IMR-90 (cell line): ENCODE measurements around the gene SLC17A3. TPM values are rescaled to one million over a fixed set of nuclear protein-coding genes. Genes with fewer than 3 reads are reported as not detected.

ENCODE experiments used
- ATAC-seq: fragments of 200-7000 bp; cut with Tn5 transposase; 2 replicates; pipeline ENCODE4 v1.9.1; 2020; ENCODE audit warnings: low read depth, mild to moderate bottlenecking, moderate library complexity
- BruUV-seq: library from RNA; stranded (reverse); fragments of 400-500 nt; replicated peaks from 2 replicates; lab custom pipeline; 2021; lab: Mats Ljungman, UMichigan
- CTCF ChIA-PET: fragments of 300-600 bp; formaldehyde crosslinking; extraction: SDS; loops from one replicate; lab custom pipeline; 2021; ENCODE audit warnings: antibody characterized with exemption; lab: Yijun Ruan, JAX
- POLR2A ChIA-PET: fragments of 300-600 bp; sonication (Branson Sonifier 250); formaldehyde crosslinking; loops from one replicate; lab custom pipeline; 2022; ENCODE audit warnings: antibody characterized with exemption; ENCODE audit not compliant: unreplicated experiment; lab: Charles Lee
- DNase-seq: peaks from one replicate; pipeline ENCODE4 v3.0.0; 2013
- H2AFZ ChIP-seq: replicated peaks from 2 replicates; pipeline ENCODE3; 2013; ENCODE audit warnings: low read length, mild to moderate bottlenecking; ENCODE audit not compliant: poor library complexity
- H2AK5ac ChIP-seq: 2 replicates; pipeline ENCODE4 v1.6.1; 2013; ENCODE audit warnings: low read depth, low read length, inconsistent platforms
- H2AK9ac ChIP-seq: replicated peaks from 2 replicates; pipeline ENCODE3; 2013; ENCODE audit warnings: mild to moderate bottlenecking, low read depth, low read length, moderate library complexity; ENCODE audit not compliant: poor library complexity
- H2BK120ac ChIP-seq: 2 replicates; pipeline ENCODE4 v1.6.1; 2013; ENCODE audit warnings: low read depth, low read length, inconsistent platforms
- H2BK15ac ChIP-seq: 3 replicates; pipeline ENCODE4 v1.6.1; 2013; ENCODE audit warnings: low read depth, low read length, inconsistent platforms
- H2BK20ac ChIP-seq: 2 replicates; pipeline ENCODE4 v1.6.1; 2013; ENCODE audit warnings: low read depth, mild to moderate bottlenecking, inconsistent platforms, low read length, moderate library complexity
- H2BK5ac ChIP-seq: 2 replicates; pipeline ENCODE4 v1.6.1; 2013; ENCODE audit warnings: mild to moderate bottlenecking, low read depth, low read length, inconsistent platforms; ENCODE audit not compliant: poor library complexity, severe bottlenecking
- H3K14ac ChIP-seq: replicated peaks from 2 replicates; pipeline ENCODE4 v1.6.1; 2013; ENCODE audit warnings: low read depth, low read length, inconsistent platforms
- H3K18ac ChIP-seq: 2 replicates; pipeline ENCODE4 v1.6.1; 2013; ENCODE audit warnings: low read depth, low read length, control low read depth
- H3K23ac ChIP-seq: 2 replicates; pipeline ENCODE4 v1.6.1; 2013; ENCODE audit warnings: low read depth, low read length, inconsistent platforms
- H3K27ac ChIP-seq: 2 replicates; pipeline ENCODE4 v1.5.1; 2013; ENCODE audit warnings: mild to moderate bottlenecking, control low read depth, low read length; ENCODE audit not compliant: insufficient read depth
- H3K27me3 ChIP-seq: 2 replicates; pipeline ENCODE4 v1.6.1; 2013; ENCODE audit warnings: low read length; ENCODE audit not compliant: control insufficient read depth, insufficient read depth
- H3K36me3 ChIP-seq: 2 replicates; pipeline ENCODE4 v1.6.1; 2013; ENCODE audit warnings: low read length, mixed read lengths; ENCODE audit not compliant: control insufficient read depth, insufficient read depth
- H3K4ac ChIP-seq: 2 replicates; pipeline ENCODE4 v1.6.1; 2013; ENCODE audit warnings: low read depth, low read length, inconsistent platforms
- H3K4me1 ChIP-seq: 2 replicates; pipeline ENCODE4 v1.6.1; 2013; ENCODE audit warnings: low read length, mixed read lengths; ENCODE audit not compliant: control insufficient read depth, insufficient read depth
- H3K4me2 ChIP-seq: 2 replicates; pipeline ENCODE4 v1.6.1; 2013; ENCODE audit warnings: low read depth, mild to moderate bottlenecking, control low read depth, low read length, moderate library complexity
- H3K4me3 ChIP-seq: 2 replicates; pipeline ENCODE4 v1.5.1; 2013; ENCODE audit warnings: low read depth, mild to moderate bottlenecking, control low read depth, low read length, moderate library complexity; ENCODE audit not compliant: insufficient read depth
- H3K56ac ChIP-seq: 2 replicates; pipeline ENCODE4 v1.6.1; 2013; ENCODE audit warnings: low read length, inconsistent platforms; ENCODE audit not compliant: insufficient read depth; ENCODE audit errors: extremely low read depth
- H3K79me1 ChIP-seq, 2 experiments: 2 replicates each; pipeline ENCODE4 v1.6.1; 2013; ENCODE audit warnings: low read length in 2 of 2, inconsistent platforms in 1 of 2, low read depth in 1 of 2
- H3K9ac ChIP-seq: 2 replicates; pipeline ENCODE4 v1.6.1; 2013; ENCODE audit warnings: low read depth, low read length, control low read depth
- H3K9me1 ChIP-seq: 2 replicates; pipeline ENCODE4 v1.6.1; 2013; ENCODE audit warnings: low read length, inconsistent platforms; ENCODE audit not compliant: insufficient read depth
- H3K9me3 ChIP-seq: 2 replicates; pipeline ENCODE4 v1.6.1; 2013; ENCODE audit warnings: low read length; ENCODE audit not compliant: control insufficient read depth, insufficient read depth
- H4K20me1 ChIP-seq: 2 replicates; pipeline ENCODE4 v1.6.1; 2013; ENCODE audit warnings: low read length, inconsistent platforms; ENCODE audit not compliant: insufficient read depth
- H4K5ac ChIP-seq: 2 replicates; pipeline ENCODE4 v1.6.1; 2013; ENCODE audit warnings: mild to moderate bottlenecking, low read depth, low read length, control low read depth
- H4K8ac ChIP-seq, 2 experiments: 2 replicates each; pipeline ENCODE4 v1.6.1; 2013; ENCODE audit warnings: low read depth in 2 of 2, low read length in 2 of 2, control low read depth in 1 of 2, inconsistent platforms in 1 of 2
- H4K91ac ChIP-seq: 2 replicates; pipeline ENCODE4 v1.6.1; 2013; ENCODE audit warnings: low read depth, low read length, inconsistent platforms; ENCODE audit not compliant: insufficient read depth
- BHLHE40 ChIP-seq: fragments of 150-350 bp; IDR thresholded peaks from 2 replicates; pipeline ENCODE4 v1.6.1; 2016; ENCODE audit warnings: mild to moderate bottlenecking, low read depth, low read length
- CEBPB ChIP-seq: IDR thresholded peaks from 2 replicates; pipeline ENCODE4 v1.6.1; 2012; ENCODE audit warnings: low read depth, low read length, improper control_type of control experiment
- CHD1 ChIP-seq: IDR thresholded peaks from 2 replicates; pipeline ENCODE4 v1.6.1; 2012; ENCODE audit warnings: low read depth, low read length, improper control_type of control experiment
- FOS ChIP-seq: fragments of 150-350 bp; IDR thresholded peaks from 2 replicates; pipeline ENCODE4 v1.6.1; 2016; ENCODE audit warnings: low read depth, low read length
- MAFK ChIP-seq: IDR thresholded peaks from 2 replicates; pipeline ENCODE4 v1.6.1; 2012; ENCODE audit warnings: low read depth, low read length, improper control_type of control experiment
- MAZ ChIP-seq: IDR thresholded peaks from 2 replicates; pipeline ENCODE4 v1.6.1; 2012; ENCODE audit warnings: low read depth, mild to moderate bottlenecking, low read length, improper control_type of control experiment, moderate library complexity, borderline replicate concordance
- MXI1 ChIP-seq: IDR thresholded peaks from 2 replicates; pipeline ENCODE4 v1.6.1; 2012; ENCODE audit warnings: low read depth, mild to moderate bottlenecking, low read length, moderate library complexity, borderline replicate concordance
- NFE2L2 ChIP-seq: fragments of 150-350 bp; IDR thresholded peaks from 2 replicates; pipeline ENCODE4 v1.6.1; 2016; ENCODE audit warnings: low read depth, mild to moderate bottlenecking, low read length
- POLR2A ChIP-seq: IDR thresholded peaks from 2 replicates; pipeline ENCODE4 v1.6.1; 2012; ENCODE audit warnings: mild to moderate bottlenecking, low read depth, low read length
- RAD21 ChIP-seq: IDR thresholded peaks from 2 replicates; pipeline ENCODE4 v1.6.1; 2012; ENCODE audit warnings: low read length, improper control_type of control experiment
- RCOR1 ChIP-seq: IDR thresholded peaks from 2 replicates; pipeline ENCODE4 v1.6.1; 2012; ENCODE audit warnings: mild to moderate bottlenecking, low read length, improper control_type of control experiment; ENCODE audit not compliant: insufficient replicate concordance
- RFX5 ChIP-seq: IDR thresholded peaks from 2 replicates; pipeline ENCODE4 v1.8.0; 2012; ENCODE audit warnings: low read depth, mild to moderate bottlenecking, low read length, moderate library complexity
- SMC3 ChIP-seq: fragments of 150-350 bp; IDR thresholded peaks from 2 replicates; pipeline ENCODE4 v1.6.1; 2016; ENCODE audit warnings: low read depth, mild to moderate bottlenecking, antibody characterized with exemption, low read length, moderate library complexity
- WGBS, 2 experiments: methylation state at CpG; one replicate each; pipeline versions ENCODE4 v1.1.5 to v1.1.7; 2013; ENCODE audit warnings: missing lambda C conversion rate in 2 of 2; ENCODE audit not compliant: insufficient read length in 1 of 2; ENCODE audit errors: extremely low coverage in 2 of 2; 5-methylcytosine and 5-hydroxymethylcytosine counted together
- dilution Hi-C: fragments of 300-500 bp; cut with HindIII; formaldehyde crosslinking; loops from one replicate; pipeline ENCODE4 v1.14.3; 2018; ENCODE audit warnings: low sequenced_read_pairs; ENCODE audit not compliant: unreplicated experiment
- in situ Hi-C: fragments of 300-500 bp; cut with MboI; formaldehyde crosslinking; loops from 3 replicates; pipeline ENCODE4 v1.14.3; 2019; ENCODE audit warnings: low sequenced_read_pairs, inconsistent platforms, mixed read lengths
- intact Hi-C: fragments of 100-400 bp; cut with micrococcal nuclease; formaldehyde crosslinking; loops from 2 replicates; pipeline ENCODE4 v1.10.0; 2022
- polyA plus RNA-seq, 3 experiments: library from polyadenylated mRNA; depleted of rRNA; stranded (reverse); fragments of >200 nt; gene quantifications; 2 replicates each; pipeline ENCODE4 v1.2.3, GENCODE V29; 2012; ENCODE audit warnings: low replicate concordance in 1 of 3
- total RNA-seq: library from RNA; depleted of rRNA; stranded (reverse); fragments of >200 nt; gene quantifications from 2 replicates; pipeline ENCODE4 v1.2.3, GENCODE V29; 2012
- TF ChIP-seq, protein P1 (sequence below): fragments of 150-350 bp; IDR thresholded peaks from 2 replicates; pipeline ENCODE4 v1.6.1; 2016; ENCODE audit warnings: low read depth, mild to moderate bottlenecking, low read length, moderate library complexity, borderline replicate concordance
- TF ChIP-seq, protein P2 (sequence below): conservative IDR thresholded peaks from 2 replicates; pipeline ENCODE4 v1.5.1; 2012; ENCODE audit warnings: mild to moderate bottlenecking, low read depth, low read length, improper control_type of control experiment
- TF ChIP-seq, protein P3 (sequence below): fragments of 150-350 bp; IDR thresholded peaks from 2 replicates; pipeline ENCODE4 v1.6.1; 2017; ENCODE audit warnings: mild to moderate bottlenecking, antibody characterized with exemption, low read length, low read depth

SLC17A3 gene
- total and polyA plus RNA-seq, 2 of the 4 experiments (the other 2 are of a cell fraction): not detected

DNA sequence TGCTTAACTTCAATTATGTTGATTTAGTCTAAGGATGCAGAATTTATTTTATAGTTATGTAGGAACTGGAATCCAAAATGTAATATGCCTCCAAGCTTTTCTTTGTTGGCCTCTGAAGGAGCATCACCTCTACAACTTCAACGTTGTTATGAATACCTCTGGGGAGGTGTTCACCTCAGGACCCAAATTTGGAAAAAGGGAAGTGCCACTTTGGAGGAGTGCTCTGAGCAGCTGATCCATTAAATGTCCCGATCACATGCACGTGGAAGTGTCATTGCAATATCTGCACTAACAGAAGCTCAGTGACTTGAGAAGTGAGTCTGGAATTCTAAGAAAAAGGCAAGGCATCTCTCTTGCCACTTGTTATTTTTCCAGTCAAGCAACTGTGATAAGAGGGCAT is 22.2 kb upstream of the SLC17A3 start:
- H2BK120ac ChIP-seq: no peak overlapping the region
- no peak overlapping the region for H3K18ac ChIP-seq
- H3K79me1 ChIP-seq: no peaks in the 10 kb centered on the region
- no peaks in the 10 kb centered on the region for H3K9me3 ChIP-seq
- in situ Hi-C loops: no loop called here
- DNase-seq (no peak), ATAC-seq (no peak)
- H2BK15ac ChIP-seq: no peak overlapping the region
- H4K91ac ChIP-seq: no peak overlapping the region
- no peak overlapping the region for H3K14ac ChIP-seq
- no peak overlapping the region for H3K4ac ChIP-seq
- no peak overlapping the region for H4K5ac ChIP-seq
- POLR2A ChIA-PET: interaction anchor here (0.6 kb wide), 1 partner anchor 10 kb away, joined by 3 read pairs; no protein-coding TSS in a partner anchor
- H3K56ac ChIP-seq: no peak overlapping the region
- intact Hi-C loops: no loop called here
- no peak overlapping the region for H2BK20ac ChIP-seq
- H2AK9ac ChIP-seq: no peak overlapping the region
- H3K27ac ChIP-seq: no peak overlapping the region
- H4K20me1 ChIP-seq: no peaks in the 10 kb centered on the region
- CTCF ChIA-PET: no interaction called here
- WGBS, 2 experiments: no CpG with 5 or more reads among the region's 3 CpGs
- TF ChIP-seq POLR2A: no peak
- TF ChIP-seq NFE2L2: no peak
- TF ChIP-seq CHD1: no peak
- TF ChIP-seq RFX5: no peak
- TF ChIP-seq CEBPB: no peak
- TF ChIP-seq RCOR1: no peak
- TF ChIP-seq BHLHE40: no peak
- no peak for TF ChIP-seq SMC3
- TF ChIP-seq MAZ: no peak
- no peak for TF ChIP-seq FOS
- no peak for TF ChIP-seq MAFK
- TF ChIP-seq, protein P1, sequence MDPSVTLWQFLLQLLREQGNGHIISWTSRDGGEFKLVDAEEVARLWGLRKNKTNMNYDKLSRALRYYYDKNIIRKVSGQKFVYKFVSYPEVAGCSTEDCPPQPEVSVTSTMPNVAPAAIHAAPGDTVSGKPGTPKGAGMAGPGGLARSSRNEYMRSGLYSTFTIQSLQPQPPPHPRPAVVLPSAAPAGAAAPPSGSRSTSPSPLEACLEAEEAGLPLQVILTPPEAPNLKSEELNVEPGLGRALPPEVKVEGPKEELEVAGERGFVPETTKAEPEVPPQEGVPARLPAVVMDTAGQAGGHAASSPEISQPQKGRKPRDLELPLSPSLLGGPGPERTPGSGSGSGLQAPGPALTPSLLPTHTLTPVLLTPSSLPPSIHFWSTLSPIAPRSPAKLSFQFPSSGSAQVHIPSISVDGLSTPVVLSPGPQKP: no peak
- TF ChIP-seq, protein P2, sequence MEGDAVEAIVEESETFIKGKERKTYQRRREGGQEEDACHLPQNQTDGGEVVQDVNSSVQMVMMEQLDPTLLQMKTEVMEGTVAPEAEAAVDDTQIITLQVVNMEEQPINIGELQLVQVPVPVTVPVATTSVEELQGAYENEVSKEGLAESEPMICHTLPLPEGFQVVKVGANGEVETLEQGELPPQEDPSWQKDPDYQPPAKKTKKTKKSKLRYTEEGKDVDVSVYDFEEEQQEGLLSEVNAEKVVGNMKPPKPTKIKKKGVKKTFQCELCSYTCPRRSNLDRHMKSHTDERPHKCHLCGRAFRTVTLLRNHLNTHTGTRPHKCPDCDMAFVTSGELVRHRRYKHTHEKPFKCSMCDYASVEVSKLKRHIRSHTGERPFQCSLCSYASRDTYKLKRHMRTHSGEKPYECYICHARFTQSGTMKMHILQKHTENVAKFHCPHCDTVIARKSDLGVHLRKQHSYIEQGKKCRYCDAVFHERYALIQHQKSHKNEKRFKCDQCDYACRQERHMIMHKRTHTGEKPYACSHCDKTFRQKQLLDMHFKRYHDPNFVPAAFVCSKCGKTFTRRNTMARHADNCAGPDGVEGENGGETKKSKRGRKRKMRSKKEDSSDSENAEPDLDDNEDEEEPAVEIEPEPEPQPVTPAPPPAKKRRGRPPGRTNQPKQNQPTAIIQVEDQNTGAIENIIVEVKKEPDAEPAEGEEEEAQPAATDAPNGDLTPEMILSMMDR: no peak
- TF ChIP-seq MXI1: no peak
- TF ChIP-seq, protein P3, sequence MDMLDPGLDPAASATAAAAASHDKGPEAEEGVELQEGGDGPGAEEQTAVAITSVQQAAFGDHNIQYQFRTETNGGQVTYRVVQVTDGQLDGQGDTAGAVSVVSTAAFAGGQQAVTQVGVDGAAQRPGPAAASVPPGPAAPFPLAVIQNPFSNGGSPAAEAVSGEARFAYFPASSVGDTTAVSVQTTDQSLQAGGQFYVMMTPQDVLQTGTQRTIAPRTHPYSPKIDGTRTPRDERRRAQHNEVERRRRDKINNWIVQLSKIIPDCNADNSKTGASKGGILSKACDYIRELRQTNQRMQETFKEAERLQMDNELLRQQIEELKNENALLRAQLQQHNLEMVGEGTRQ: no peak
- TF ChIP-seq RAD21: no peak
- no peak overlapping the region for H3K4me3 ChIP-seq
- no peaks in the 10 kb centered on the region for H3K9me1 ChIP-seq
- no peak overlapping the region for H2BK5ac ChIP-seq
- no peaks in the 10 kb centered on the region for H3K36me3 ChIP-seq
- no peak overlapping the region for H2AFZ ChIP-seq
- H3K4me1 ChIP-seq: no peaks in the 10 kb centered on the region
- no TSS peak for BruUV-seq
- no peak overlapping the region for H2AK5ac ChIP-seq
- no peak overlapping the region for H3K9ac ChIP-seq
- dilution Hi-C loops: no loop called here
- no peak overlapping the region for H4K8ac ChIP-seq
- no peak overlapping the region for H3K4me2 ChIP-seq
- H3K27me3 ChIP-seq: no peaks in the 10 kb centered on the region
- no peak overlapping the region for H3K23ac ChIP-seq
